LNCaP clone FGC (cell line): ENCODE measurements around the gene PRR20G.

Experiments used
- DNase-seq: peaks from one replicate; pipeline ENCODE4 v3.0.0-alpha.2; 2011; ENCODE audit warnings: low read depth
- H3K4me3 ChIP-seq: 2 replicates; pipeline ENCODE4 v1.5.1; 2011; ENCODE audit warnings: mild to moderate bottlenecking, low read depth, low read length, control low read depth
- TF ChIP-seq, protein P1 (sequence below): IDR thresholded peaks from 2 replicates; pipeline ENCODE4 v1.5.1; 2012; ENCODE audit warnings: mild to moderate bottlenecking; ENCODE audit not compliant: control insufficient read depth, insufficient read depth; ENCODE audit errors: extremely low read depth

PRR20G gene

DNA sequence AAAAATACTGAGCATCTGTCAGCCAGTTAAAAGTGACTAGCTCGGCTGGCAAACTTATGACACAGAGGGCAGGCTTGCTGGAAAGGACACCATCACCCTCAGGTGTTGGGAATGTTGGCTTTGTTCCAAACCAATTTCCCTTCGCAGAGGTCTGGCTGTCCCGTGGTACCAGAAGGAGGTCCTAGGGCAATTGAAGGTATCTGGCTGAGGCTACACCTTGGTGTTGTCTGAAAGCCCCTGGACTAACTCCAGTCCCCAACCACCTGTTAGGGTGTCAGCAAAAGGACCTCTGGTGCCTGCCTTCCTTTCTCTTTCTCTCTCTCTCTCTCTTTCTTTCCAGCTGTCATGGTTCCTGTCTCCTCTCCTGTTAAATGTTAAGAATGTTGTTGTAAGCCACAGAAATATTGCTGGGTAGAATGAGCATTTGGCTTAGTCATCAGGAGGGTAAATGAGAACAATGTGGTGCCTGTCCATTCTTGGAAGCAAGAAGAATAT lies 12.5 kb downstream of the PRR20G start:
- TF ChIP-seq, protein P1, sequence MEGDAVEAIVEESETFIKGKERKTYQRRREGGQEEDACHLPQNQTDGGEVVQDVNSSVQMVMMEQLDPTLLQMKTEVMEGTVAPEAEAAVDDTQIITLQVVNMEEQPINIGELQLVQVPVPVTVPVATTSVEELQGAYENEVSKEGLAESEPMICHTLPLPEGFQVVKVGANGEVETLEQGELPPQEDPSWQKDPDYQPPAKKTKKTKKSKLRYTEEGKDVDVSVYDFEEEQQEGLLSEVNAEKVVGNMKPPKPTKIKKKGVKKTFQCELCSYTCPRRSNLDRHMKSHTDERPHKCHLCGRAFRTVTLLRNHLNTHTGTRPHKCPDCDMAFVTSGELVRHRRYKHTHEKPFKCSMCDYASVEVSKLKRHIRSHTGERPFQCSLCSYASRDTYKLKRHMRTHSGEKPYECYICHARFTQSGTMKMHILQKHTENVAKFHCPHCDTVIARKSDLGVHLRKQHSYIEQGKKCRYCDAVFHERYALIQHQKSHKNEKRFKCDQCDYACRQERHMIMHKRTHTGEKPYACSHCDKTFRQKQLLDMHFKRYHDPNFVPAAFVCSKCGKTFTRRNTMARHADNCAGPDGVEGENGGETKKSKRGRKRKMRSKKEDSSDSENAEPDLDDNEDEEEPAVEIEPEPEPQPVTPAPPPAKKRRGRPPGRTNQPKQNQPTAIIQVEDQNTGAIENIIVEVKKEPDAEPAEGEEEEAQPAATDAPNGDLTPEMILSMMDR: no peak
- no peak for DNase-seq

DNA sequence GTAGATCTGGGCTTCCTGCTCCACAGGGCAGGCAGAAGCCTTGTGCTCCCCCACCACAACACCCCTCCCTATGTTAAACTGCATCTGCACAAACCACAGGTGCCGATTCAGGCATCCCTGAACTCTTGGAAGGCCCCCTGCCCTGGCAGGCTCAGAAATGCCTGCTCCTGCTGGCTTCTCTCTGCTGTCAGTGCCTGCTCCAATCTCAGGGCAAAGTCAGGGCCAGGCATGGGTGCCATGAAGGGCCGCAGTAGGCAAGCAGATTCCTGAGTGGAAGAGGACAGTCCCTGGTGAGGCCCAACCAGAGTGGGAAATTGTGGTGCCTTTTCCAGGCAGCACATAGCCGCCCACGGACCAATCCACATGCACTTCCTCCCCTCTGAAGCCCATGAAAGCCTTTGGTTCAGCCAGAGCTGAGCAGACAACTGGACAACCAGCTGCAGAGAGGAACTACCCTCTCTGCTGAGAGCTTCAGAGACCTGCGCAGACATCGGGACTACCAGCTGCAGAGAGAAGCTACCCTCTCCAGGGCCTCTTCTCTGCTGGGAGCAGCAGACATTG lies 13.6 kb downstream of the PRR20G start:
- H3K4me3 ChIP-seq: no peak overlapping the region
- DNase-seq: no peak
- TF ChIP-seq, protein P1: no peak

More for the DNA sequence above, 12.5 kb downstream of the PRR20G start:
- H3K4me3 ChIP-seq: no peak overlapping the region

GRCh38 chr3:127273206-127273605 lies 14.6 kb downstream of the PRR20G start:
- no peak for DNase-seq
- TF ChIP-seq, protein P1: no peak
- no peak overlapping the region for H3K4me3 ChIP-seq

DNA sequence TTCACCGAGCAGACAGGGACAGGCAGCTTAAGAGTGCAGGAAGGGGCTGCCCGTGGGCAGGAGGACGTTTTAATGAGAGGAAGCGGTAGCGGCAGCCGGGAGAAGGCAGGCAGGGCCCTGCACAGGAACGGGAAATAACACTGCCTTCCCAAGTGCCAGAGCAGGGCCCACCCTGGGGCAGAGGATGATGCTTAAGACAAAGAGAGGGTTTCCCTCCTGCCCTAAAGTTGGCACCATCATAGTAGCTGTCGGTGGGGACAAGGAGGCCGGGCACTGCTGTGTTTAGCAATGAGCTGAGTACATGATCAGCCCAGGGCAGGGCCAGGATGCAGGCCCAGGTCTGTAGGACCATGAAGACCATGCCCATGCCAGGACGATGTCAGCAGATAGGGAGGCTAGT lies 21.7 kb downstream of the PRR20G start:
- H3K4me3 ChIP-seq: no peak overlapping the region
- TF ChIP-seq, protein P1: no peak
- no peak for DNase-seq

GRCh38 chr3:127265581-127265981 lies 22.3 kb downstream of the PRR20G start:
- TF ChIP-seq, protein P1: no peak
- no peak overlapping the region for H3K4me3 ChIP-seq
- no peak for DNase-seq

DNA sequence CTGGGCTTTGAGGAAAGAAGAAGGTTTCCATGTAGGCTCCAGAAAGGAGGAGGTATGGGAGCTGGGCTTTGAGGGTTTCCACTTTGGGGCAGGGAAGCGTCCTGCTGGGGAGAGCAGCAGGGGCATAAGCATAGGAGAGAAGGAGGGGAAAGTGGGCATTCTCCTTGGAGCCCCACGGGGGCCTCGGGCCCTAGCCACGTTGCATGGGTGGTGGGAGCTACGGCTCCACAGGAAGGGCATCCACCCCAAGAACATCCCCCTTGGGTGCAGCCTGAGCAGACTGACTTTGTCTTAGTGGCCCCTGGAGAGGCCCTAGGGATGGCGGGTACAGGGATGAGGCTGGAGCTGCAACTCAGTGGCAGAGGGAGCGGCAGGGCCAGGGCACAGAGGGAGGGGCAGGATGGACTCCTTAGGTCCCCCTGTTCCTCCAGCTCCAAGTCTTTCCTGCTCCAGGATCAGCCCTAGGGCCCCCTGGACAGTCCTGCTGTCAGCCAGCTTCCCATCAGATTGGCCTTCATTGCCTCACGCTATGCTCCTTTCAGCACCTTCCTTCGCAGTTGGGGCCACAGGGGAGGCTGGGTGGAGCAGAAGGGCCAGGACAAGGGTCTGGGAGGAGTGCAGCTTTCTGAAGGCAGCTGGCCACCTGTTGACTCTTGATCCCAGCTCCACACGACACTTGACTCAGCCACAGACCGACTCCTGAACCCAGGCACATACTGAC lies 22.9 kb downstream of the PRR20G start:
- TF ChIP-seq, protein P1: no peak
- no peak for DNase-seq
- no peak overlapping the region for H3K4me3 ChIP-seq

GRCh38 chr3:127264292-127264691 lies 23.6 kb downstream of the PRR20G start:
- DNase-seq: no peak
- TF ChIP-seq, protein P1: no peak
- H3K4me3 ChIP-seq: no peak overlapping the region
